ENCODE measurements around the gene FREM1.
"Not testable (repeated sequence)": the region's sequence is repeated elsewhere in the genome, so short reads cannot be mapped to it uniquely, and the experiment has no call there.

The FREM1 gene

GRCh38 chr9:14909961-14910805 lies at the start of gene FREM1:
Gene FREM1, minus strand, starts transcription at chr9:14910428. Its CDS starts 41,451 bp downstream, at chr9:14868977.
- DNase-seq, result no peak

GRCh38 chr9:14958989-14959388 lies 48.8 kb upstream of the FREM1 start:
- DNase-seq, result no peak

GRCh38 chr9:14957109-14957508 lies 46.9 kb upstream of the FREM1 start:
- DNase-seq, result no peak

- DNase-seq, result no peak
Measured at GRCh38 chr9:14956208-14956607, 46.0 kb upstream of the FREM1 start.

DNA sequence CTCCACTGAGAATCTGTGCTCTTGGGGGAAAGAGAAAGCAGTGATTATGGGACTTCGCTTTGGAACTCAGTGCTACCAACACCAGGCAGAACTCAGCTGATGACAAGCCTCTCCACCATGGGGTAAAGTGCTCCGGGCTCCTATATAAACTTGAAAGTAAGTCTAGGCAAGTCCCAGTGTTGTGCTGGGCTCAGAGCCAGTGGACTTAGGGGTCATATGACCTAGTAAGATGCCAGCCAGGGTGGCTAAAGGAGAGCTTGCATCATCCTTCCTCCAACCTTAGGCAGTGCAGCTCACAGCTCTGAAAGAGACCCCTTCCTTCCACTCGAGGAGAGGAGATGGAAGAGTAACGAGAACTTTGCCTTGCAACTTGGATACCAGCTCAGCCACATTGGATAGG lies 35.1 kb upstream of the FREM1 start:
- DNase-seq, result no peak

DNA sequence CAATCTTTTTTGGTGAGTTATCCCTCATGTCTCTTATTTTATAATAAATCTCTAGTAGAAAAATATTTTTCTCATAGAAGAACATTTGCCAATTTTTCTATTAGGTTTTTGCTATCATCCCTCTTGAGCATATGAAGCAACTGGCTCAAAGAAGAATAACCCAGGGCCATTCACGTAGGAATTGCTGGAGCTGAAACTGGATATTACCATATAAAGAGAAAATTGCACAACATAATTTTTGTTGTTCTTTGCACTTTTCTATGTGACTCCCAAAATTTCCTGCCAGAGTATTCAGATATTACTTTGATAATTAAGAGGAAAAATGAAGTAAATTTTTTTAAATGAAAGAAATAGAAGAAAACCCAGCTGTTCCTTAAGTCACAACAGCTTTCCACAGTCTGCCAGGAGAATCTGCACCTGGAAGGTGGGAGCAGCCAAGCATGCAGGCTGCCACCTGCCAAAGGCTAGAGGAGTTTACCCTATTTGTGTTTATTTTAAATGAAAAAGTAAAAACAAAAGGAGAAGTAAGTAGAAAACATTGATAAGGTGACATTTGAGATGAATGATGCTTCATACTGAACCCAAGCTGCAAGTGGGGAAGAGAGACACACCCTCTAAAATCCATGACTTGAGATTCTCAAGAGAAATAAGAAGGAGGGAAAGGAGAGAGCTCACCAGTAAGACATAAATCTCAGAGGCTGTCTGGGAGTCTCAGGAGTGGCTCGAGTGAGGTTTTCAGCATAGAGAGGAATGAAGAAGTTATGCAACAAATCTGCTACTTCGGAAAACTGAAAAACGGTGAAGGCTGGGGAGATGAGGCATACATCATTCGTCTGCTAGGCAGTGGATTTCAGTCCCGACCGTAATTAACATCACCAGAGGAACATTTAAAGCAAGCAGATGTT lies 31.5 kb upstream of the FREM1 start:
- no peak for DNase-seq

DNA sequence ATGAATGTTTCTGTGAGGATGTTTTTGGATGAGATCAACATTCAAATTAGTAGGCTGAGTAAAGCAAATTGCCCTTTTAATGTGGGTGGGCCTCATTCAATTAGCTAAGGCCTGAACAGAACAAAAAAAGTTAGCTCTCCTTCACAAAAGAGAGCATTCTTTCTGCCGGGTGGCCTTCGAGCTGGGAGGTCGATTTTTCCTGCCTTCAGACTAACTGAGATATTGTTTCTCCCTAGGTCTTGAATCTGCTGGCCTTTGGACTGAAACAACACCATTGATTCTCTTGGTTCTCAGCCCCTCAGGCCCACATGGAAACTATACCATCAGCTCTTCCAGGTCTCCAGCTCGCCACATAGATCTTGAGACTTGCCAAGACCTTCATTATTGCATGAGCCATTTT lies 29.1 kb upstream of the FREM1 start:
- no peak for DNase-seq

DNA sequence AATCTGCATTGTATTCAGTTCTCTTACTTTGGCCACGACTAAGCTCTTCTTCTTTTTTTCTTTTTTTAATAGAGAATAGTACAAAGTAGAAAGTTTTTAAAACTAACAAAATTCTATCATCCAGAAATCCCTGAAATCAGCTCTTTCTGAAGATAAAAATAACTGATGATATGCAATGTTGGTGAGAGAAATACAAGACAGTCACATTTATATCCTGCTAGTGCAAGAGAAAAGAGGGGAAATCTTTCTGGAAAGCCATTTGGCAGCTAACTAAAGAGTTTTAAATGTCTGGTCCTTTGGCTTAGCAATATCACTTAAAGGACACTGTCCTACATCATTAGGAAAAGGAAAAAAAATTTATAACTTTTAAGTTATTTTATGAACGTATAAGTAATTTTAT lies 27.0 kb upstream of the FREM1 start:
- DNase-seq, result no peak

DNA sequence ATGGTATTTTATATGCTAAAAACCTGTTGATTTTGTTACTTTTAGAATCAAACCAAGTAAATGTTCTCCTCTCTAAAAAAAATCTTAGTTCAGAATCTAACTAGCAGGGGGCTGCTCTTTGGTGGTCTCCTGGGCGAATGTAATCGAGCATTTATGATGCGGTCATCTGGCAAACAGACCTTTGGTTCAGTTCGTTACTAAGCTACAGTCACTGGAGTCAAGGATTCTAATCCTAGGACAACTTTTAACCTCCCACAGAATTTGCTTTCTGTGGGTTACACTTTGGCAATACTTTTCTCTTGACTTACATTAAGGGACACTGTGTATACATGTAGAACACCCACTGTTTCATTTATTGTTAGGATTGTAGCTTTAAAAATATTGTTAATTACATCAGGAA lies 26.3 kb upstream of the FREM1 start:
- no peak for DNase-seq

- DNase-seq, result no peak
Measured at GRCh38 chr9:14935964-14936363, 25.7 kb upstream of the FREM1 start.

DNA sequence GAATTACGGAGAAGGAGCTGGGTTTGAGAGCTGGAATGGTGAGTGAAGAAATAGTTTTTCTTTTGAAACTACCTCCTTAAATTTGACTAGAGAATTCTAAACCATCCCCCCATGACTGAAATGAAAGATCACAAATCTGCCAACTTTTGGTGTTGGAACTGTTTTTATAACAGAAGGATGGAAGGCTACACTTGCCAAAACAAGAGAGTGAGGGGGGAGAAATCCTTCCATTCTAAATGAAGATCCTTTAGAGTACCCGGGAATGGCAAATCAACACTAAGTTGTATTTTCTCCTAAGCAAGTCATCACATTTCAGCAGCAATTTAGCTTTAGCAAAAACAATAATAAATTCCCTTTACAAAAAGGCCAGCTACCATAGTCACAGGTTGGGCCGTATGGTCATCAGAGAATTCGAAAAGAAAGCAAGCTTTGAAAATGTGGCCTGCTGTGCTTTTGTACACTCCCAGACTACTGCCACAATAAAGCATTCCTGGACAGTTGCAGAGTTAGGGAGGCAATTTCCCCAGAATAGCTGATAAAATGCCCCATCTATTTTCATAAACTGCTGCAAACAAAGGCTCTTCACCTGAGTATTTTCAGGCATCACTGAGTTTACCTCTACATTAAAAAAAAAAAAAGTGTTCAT lies 25.0 kb upstream of the FREM1 start:
- no peak for DNase-seq

- DNase-seq, result no peak
Measured at GRCh38 chr9:14932641-14933040, 22.4 kb upstream of the FREM1 start.

DNA sequence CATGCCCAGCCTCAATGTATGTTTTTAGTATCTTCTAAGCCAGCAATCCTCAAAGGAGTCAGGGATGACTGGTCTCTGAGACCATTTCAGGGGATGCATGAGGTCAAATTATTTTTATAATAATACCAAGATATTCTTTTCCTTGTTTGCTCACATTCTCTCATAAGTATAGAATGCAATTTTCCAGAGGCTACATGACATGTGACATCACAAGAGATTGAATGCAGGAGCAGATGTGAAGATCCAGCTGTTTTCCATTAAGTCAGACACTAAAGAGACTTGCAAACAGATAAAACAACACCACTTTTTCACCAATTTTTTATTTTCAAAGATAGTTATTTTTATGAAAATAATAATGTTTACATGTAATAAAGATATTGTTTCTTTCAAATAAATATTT lies 22.0 kb upstream of the FREM1 start:
- DNase-seq, result no peak

- no peak for DNase-seq
Measured at GRCh38 chr9:14926941-14927624, 16.9 kb upstream of the FREM1 start.

DNA sequence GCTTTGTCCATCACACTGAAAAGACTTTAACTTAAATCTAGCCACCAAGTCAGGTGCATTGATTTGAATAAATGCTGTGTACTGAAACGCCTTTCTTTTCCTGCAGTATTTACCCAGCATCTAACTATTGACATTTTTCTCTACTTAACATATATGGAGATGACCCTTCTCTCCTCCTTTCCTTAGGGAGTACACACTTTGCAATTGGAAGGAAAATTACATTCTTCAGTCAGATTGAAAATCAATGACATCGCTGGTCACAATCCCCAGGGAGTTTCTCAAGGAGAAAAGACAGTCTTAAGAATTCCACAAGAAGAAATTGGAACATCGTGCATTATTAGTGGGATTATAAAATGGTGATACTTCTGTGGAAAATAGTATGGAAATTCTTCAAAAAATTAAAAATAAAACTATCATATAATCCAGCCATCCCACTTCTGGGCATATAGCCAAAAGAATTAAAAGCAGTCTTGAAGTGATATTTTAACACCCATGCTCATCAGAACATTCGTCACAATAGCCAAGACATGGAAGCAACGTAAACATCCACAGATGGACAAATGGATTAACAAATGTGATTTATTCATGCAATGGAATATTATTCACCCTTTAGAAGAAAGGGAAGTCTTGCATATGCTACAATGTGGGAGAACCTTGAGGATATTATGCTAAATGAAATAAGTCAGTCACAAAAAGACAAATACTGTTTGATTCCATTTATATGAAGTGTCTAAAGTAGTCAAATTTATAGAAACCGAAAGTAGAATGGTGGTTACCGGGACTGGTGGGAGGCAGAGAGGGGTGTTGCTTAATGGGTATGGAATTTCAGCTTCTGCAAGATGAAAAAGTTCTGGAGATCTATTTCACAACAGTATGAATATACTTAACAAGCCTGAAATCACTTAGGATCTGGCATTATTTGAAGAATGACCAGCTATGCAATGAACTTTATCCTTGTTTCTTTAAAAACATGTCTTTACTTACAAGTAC lies 14.3 kb upstream of the FREM1 start:
- no peak for DNase-seq

DNA sequence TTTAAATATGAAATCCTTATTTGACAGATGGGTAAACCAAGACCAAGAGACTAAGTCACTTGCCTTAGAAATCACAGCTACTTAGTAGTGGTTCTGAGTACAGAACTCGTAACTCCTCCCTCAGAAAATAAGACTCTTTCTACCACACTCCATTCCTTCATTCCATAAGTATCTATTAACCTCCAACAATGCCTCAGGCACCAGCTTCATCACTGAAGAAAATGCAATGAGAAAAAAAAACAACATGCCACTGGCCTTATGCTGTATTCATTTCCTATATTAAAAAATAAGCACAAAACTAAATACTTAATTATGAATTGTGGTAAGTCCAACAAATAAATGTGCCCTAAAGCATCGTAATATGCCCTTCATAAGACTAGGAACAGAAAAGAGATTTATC lies 13.5 kb upstream of the FREM1 start:
- DNase-seq, result no peak

DNA sequence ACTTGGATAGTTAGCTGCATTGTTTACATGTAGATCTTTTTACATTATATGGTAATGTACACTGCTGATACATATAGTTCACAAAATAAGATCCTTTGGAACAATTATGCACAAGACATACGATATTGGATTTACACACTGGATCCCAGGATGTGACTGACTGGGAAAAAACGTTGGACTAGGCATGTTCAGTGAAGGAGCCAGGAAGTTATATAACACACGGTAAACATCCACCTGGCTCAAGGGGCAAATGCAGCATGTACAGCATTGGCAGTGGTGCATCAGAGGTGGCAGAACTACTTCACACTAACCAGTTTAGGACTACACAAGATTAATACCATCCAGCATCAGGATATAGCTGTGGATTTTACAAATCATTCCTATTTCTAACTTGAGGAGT lies 10.6 kb upstream of the FREM1 start:
- DNase-seq, result not testable (repeated sequence)

GRCh38 chr9:14913366-14913765 lies 3.1 kb upstream of the FREM1 start:
- DNase-seq, result no peak

DNA sequence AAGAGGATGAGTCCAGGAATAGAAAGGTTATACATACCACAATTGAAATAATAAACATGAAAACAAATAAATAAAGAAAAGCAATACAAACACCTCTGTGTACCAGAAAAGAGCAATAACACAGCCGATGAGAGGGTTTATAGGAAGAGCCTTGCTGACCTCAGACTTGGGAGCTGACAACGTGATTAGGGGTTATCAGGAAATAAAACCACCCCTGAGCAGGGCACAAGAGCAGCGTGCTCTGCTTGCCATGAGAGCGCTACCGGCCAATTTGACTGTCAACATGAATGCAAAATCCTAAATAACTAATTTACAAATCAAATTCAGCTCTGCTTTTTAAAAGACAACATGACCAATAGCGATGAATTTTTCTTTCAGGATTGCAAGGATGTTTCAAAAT lies 2.6 kb upstream of the FREM1 start:
- DNase-seq, result no peak

GRCh38 chr9:14911046-14911445 lies 818 bp upstream of the FREM1 start:
- DNase-seq, result no peak

DNA sequence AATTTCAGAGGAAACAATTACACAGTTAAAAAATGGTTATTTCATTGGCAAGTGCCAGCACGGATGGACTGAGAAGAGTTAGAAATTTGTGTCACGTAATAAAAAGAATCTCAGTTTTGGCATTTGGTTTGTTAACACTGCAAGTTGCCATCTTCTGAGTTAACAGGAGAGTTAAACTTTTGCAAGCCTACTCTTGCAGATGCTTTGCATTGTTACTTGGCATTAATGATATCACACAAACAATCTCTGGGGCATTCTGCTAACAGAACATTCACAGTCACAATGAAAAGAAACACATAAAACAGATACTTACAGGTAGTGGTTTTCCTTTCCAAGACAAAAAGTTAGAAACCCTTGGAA lies 647 bp downstream of the FREM1 start:
- DNase-seq, result no peak

DNA sequence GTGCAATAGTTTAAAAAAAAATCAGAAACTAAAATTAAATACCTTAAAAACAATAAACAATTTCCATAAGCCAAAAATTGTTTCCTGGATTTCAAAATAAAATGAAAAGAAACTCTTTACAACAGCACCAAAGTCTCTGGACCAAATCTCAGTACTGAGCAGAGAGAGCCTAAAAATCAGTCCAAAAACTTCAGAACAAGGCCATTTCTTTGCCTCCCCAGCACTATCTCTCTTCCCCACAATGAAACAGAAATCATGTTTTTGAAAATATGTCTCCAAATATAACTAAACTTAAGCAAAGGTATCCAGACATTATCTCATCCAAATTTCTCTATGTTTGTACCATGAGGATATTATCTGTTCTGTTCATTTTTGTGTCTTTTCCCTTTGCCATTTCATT lies 1.0 kb downstream of the FREM1 start:
- no peak for DNase-seq
